HUDEP-2 (cell line): Measurements from ENCODE around the gene NAB1.

Experiments used
- DNase-seq, 76 experiments: peaks; one replicate each; lab custom pipeline; 2025; ENCODE audit not compliant: unreplicated experiment in 76 of 76; lab: John Stamatoyannopoulos, UW

Gene NAB1

DNA sequence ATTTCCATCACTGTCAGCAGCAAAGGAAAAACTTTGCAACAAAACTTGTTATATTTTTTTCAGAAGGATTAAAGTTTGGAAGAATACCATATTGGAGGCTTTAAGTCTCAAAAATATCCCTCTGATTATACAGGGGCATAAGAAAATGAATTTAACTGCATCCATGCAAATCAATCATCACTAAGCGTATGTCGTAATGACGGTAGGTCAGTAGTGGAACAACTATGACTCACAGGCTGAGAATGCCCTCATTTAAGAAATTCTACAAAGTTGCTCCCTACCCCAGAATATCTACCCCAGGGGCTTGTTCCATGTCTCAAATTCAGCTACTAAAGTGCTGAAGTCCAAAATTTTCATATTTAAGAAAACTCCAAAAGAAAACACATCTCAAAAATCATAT lies 12.5 kb upstream of the NAB1 start:
- no peak for DNase-seq

DNA sequence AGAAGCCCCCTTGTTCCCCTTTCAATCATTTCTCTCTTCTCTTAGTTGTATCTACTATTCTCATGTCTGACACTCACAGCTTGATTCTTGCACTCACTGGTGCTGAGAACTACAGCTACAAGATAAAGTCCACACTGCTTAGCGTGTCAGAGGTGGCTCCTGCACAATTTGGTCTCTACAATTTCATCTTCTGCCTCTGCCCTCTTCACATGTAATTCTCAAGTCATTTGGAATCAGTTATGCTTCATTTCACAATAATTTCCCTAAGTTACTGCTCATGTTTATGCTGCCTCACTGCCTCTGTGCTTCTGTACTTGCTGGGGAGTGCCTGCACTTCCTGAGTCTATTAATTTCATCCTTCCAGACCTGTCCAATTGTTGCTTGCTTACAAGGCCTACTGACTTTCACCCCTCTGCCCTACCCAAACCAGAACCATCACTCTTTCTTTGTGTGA lies 11.6 kb upstream of the NAB1 start:
- no peak for DNase-seq

DNA sequence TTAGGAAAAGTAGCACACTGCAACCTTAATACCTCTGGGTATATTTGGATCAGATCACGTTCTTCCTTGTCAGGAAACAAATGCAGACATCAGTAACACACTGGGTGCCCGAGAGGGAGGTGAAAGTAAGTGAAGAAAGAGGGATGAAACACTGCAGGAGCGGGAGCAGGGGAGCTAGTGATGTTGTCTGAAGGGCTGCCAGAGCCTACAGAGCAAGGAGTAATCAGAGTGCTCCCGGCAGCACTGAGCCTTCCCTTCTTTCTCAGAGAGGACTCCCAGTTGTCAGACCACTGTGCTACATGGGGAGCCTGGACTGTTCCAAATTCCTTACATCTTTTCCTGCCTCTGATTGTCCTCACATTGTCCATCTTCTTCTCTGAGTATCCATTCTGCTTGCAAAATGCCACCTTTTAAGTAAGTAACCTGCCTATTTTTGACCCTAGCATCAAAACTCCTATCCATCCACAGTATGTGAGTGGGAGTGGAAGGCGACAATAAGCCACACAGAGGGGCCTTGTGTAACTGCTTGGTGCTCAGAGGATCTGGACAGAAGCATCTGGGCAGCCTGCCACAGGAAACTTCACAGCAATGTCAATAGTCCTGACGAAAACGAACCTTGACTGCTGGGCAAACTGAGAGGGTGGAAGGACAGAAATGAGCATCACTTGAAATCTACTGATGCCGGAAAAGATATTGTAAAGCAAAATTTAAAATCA lies 10.8 kb upstream of the NAB1 start:
- DNase-seq, result no peak

DNA sequence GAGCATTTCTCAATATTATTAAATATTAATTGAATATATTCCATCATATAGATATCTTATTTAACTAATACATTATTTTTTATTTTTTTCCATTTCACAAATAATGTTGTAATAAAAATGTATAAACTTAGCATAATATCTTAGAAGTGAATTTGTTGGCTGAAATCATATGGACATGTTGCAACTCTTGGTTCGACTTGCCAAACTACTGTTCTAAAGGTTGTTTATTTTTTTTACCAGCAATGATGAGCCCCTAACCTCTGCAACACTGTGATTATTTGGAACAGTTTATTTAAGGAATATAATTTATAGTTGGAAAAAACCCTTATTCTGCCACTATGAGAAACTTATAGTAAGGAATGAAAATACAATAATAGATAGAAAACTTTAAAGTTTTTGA lies 8.8 kb upstream of the NAB1 start:
- no peak for DNase-seq

DNA sequence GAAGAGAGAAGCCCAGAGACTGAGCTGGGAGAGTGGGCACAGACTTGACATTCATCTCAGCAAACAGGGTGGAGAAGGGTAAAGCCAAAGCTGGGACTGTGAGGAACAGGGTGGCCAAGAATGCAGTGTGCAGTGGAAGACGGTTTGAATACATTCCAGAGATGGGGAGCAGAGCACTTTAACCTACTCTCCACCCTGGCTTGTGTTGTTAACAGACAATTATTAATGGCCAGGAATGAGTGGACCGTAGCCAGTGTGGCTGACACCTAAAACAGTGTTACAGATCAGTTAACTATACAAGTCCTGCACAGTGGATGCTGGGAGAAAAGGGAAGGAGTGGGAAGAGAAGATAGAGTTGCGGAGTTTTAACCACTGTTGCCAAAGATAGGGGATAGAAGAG lies 7.4 kb upstream of the NAB1 start:
- DNase-seq, result no peak

DNA sequence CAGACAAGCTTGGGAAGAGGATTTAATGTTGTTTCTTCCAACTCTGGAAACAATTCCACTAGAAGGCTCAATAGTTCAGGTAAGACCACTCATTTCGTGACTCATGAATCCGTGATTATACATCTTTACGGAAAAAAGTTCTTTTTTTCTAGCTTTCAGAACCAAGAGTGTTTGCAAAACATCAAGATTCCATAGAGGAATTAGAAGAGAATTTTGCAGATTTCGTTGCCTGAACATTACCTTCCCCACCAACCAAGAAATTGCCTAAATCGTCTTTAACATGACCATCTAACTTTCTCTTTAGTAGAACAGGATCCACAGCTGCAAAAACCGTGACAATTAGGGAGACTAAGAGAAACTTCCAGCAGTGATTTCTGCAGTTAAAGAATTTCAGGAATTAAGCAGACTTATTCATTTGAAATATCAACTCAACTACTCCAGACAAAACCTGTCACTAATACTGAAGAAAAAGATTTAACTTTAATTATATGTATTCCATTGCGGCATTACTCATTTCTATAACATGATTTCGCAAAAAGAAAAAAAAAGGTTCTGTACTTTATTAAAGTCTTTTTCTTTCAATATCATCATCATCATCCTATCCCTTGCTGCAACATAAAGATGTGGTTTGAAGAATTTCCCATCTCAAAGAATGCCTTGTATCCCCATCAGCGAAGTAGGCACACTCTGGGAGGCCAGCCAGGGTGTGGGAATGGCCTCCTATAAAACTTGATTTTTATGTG lies 1.9 kb upstream of the NAB1 start:
- DNase-seq, result no peak

DNA sequence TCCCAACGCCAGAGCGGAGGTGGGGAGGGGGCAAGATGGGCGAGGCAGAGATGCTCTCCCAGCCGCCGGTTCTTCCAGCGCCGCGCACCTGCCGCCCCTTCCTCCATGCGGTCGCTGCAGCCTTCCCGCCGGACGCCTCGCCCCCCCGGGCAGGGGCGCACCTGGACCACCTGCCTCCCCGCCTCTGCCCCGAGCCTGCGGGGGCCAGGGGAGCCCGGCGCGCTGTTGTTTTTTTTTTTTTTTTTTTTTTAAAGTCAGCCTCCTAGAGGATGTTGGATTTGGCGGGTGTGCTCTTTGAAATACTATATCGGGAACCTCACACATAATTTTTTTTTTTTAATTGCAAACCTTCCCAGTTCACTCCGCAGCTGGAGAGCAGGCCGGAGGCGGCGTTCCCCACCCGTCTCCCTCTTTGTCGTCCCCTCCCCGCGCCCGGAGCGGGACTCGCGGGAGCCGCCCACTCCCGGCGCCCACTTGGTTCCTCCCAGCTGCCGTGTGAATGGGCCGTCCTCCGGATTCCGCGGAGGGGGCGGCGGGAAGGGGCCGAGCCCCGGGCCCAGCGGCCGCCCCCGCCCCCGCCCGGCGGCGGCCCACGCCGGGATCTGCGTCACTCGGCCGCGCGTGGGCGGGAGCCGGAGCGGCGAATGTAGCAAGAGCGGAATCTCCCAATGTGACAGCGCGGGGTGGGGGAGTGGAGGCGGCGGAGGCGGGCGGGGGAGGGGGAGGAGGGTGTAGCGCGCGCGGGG lies 421 bp upstream of the NAB1 start:
- peak in 73 of 76 experiments; percentile 6 to 89 (median 69) for DNase-seq

DNA sequence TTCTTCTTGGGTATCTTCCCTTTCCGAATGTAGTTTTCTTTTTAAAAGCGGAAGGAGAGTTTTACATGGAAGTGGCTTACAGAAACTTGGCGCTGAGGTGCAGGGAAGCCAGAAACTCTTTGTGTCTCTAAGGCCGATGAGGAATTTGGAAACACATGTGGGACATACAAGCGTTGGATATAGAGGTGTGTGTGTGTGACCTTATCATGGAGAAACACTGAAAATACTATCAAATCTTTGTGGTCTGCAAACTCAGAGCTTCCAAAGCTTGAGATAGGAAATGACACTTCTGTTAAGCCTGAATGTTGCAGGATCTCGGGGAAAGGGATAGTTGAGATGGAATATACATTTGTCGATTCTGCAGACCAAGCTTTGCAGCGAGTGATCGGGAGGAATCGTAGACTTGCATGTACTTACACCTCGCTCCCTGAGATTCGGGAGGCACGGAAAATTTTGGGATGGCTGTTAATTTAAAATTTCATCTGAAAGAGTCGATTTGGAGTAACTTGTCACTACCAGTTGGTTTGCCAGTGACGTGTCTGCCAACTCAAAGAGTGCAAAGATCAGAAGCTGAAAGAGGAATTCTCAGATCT lies 1.0 kb downstream of the NAB1 start:
- peak in 5 of 76 experiments; percentile 10 to 38 (median 22) for DNase-seq

DNA sequence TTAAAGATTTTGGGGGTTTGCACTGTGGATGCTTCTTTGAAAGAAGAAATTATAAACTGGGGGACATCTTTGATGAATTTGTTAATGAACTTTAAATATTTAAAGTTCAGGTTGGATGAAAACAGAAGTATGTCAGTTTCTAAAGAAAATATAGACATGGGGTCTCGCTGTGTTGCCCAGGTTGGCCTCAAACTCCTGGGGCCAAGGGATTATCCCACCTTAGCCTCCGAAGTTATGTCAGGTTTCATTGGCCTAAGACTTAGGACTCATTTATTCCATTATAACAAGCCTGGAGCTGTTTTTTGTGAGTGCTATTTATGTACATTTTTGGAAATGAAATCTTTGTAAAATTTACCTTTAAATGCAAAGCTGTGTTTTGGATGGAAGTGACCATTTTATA lies 2.5 kb downstream of the NAB1 start:
- no peak for DNase-seq

DNA sequence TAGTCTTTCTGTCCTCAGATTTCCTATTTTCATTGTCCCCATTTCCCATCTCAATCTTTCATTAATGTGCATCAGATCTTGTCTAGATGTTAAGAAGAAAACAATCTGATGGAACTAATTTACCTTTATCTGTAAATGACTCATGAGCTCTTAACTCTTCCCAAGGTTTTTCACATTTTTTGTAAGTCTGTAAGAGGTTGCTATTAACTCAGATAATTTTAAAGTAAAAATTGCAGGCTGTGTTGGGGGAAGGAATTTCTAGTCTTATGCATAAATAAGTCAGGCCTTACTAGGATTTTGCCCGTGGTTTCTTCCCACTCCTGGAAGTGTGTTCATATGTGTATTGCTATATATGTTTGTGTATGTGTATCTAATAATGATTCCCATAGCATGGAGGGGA lies 4.3 kb downstream of the NAB1 start:
- DNase-seq, result no peak

DNA sequence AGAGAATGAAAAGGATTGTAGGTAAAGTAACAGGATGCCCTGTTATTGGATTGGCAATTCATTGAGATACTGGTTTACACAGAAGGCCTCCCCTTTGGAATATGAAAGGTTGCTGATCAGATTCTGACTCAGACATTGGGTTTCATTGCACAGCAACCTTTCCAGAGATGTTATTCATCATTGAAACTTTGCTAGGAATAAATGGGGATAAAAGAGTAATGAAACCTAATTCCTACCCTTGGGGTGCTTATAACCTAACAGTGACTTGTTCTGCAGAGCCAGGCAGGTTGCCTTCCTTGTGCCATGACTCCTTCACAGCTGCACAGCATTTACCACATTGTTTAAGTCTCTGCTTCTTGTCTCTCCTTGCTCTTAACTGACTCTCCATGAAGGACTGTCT lies 5.0 kb downstream of the NAB1 start:
- DNase-seq, result no peak

DNA sequence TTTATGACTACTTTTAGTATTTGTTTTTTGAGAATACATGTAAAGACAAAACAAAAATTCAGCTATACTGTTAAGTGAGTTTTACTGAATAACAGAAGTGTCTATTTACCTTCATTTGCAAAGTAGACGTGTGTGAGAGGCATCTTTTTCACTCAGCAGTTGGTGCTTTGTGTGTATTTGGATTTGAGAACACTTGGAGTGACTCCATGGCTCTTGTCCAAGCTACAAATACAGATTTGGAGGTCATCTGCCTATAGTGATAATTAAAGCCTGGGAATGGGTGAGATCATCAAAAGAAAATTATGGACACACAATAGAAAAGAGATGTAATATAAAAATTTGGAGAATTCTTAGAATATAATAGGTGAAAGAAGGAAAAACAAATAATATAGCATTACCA lies 6.2 kb downstream of the NAB1 start:
- no peak for DNase-seq

DNA sequence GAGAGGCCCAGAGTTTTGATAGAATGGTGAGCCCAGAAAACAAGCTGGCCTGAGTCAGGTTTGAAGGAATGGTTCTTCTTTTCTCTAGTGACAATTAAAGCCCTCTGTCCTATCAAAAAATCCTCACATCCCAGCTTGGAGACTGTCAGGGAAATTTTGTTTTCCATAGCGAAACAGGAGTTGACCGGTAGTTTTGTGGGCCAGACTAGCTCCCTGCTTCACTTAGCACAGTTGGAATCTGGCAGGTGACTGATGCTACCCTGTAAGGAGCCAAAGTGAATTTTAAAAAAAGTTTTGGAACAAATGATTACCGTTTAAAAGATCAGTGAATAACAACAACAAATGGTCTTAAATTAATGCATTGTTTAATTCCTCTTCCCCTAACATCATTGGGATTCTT lies 6.7 kb downstream of the NAB1 start:
- DNase-seq, result no peak

DNA sequence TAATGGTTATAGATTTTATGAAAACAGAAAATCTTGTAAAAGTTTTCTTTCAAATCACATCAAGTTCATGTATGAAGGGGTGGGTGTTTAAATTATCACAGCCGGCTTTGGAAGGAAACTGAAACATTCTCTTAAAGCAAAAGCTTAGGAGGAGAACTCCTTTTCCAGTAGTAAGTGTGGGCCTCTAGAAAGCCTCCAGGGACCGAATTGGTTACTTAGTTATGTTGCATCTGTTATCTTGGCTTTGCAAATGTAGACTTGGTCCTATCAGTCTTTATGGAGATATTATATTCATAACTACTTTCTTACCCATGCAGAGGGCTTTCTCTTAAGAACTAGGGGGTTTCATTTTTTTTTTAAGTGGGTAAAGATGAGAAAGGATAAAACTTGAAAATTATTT lies 7.4 kb downstream of the NAB1 start:
- no peak for DNase-seq

DNA sequence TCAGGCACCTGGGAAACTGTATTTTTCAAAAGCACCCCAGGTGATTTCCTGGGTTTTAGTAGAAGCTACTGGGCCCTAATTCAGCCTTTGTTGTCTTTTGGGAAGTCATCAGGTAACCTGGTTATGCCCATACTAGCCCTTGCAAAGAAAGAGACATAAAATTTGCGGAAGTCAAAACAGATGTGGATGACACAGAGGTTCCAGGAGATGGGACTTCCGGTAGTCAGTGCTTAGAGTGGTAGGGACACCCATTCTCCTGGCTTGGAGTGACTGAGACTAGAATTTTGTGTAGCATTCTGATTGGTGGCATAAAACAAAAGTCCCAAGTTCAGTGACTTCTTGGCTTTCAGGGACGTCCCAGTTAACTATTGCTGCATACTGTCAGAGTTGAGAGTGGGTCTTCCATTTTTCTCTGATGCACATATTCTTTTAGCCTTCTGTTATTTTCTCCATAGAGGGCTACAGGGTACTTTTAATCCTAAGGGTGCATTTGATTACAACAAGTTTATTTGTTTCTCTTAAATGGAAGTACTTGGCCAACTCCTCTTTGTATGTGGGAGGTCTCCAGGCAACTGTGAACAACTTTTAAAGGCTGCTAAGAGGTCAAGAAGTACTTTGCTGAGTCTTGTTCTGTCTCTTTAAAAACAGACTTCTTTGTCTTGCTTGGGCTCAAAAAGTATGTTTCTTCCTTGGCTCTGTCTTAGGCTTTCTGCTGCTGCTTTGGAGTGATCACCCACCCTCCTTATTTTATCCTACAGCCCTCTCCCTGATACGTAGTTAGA lies 8.8 kb downstream of the NAB1 start:
- DNase-seq, result no peak

DNA sequence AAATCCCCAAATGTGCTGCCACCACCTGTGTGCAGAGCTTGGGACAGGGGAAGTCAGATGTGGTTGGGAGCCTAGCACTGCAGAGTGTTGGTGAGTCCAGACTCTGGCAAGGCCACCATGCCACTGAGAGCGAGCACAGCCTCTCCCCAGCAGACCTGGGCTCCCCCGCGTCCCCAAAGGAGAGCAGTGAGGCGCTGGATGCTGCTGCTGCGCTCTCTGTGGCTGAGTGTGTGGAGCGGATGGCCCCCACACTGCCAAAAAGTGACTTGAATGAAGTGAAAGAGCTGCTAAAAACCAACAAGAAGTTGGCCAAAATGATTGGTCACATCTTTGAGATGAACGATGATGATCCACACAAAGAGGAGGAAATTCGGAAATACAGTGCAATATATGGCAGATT lies 10.7 kb downstream of the NAB1 start:
- DNase-seq, result no peak

DNA sequence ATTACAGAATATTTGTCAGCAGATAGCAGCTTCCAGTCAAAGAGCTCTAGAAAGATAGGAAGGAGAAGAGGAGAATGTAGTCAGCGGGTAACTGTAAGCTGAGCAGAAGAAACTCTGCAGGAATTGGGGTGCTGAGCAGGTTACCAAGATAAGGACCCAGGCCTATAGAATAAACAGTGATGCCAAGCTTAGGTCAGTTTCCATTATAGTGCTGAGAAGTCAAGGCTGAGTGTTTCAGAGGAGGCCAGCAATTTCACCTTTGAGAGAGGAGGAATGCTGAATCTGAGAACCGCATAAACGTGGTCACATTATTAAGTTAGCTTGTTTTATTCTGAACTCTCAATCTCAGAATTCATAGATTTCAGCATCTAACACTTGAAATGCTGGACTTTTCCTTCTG lies 13.9 kb downstream of the NAB1 start:
- DNase-seq, result no peak

DNA sequence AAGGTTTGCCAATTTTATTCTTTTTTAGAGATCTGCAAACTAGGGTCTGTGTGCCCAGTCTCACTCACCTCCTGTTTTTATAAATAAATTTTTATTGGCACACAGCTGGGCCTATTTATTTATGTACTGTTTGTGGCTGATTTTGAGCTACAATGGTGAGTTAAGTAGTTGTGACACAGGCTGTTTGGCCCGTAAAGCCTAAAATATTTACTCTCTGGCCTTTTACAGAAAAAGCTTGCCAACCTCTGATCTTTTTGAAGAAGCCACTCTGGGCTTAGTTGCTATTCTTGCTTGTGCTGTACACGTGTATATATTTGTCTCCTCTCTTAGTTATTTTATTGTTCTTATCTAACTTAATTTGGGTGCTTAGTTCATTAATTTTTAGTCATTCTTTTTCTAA lies 14.5 kb downstream of the NAB1 start:
- no peak for DNase-seq

DNA sequence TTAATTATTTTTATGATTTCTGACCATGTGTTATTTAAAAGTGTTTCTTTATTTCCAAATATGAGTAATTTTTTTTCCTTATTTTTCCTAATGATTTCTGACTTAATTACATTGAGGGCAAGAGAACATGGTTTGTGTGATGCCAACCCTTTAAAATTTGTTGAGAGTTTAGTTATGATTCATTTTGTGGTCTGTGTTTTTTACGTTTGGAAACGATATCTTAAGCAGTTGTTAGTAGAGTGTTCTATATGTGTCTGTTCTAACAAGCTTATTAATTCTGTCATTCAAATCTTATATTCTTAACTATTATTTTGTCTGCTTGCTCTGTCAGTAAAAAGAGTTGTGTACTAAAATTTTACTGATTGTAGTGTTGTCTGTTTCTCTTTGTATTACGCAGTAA lies 15.0 kb downstream of the NAB1 start:
- DNase-seq, result no peak

DNA sequence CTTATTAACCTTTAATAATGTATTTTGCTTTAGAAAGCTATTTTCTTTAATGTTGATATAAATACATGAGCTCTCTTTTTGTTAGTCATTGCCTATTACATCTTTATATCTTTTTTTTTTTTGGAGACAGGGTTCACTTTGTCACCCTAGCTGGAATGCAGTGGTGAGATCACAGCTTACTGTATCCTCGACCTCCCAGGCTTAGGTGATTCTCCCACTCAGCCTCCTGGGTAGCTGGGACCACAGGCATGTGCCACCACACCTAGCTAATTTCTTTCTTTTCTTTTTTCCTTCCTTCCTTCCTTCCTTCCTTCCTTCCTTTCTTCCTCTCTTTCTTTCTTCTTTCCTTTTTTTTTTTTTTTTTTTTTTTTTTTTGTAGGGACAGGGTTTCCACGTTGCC lies 15.4 kb downstream of the NAB1 start:
- DNase-seq, result no peak

DNA sequence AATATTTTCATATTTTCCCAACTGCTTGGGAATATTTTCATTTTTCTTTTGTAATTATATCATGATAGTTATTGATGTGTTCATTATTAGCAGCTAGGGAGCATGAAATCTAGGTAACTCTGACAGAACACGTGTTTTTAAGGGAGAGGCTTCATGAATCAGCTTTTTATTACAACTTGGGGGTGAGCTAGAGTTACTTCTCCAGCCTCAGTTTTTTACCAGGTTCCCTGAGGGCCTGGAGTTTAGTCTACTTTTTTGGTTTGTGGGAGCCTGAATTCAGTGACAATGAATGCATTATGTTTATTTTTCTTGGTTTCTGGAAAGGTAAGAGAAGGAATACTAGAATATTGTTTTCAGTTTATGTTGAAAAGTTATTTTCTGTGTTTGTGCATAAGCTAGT lies 18.0 kb downstream of the NAB1 start:
- no peak for DNase-seq
